Stimulated activated CD8-positive, alpha-beta memory T cell treated with anti-CD3 and anti-CD28 coated beads, Interleukin-15, amount 100 ng/mL, for 1 hour (primary cell): ENCODE measurements around the gene SIGLEC9.
A peak's percentile ranks its signal among the peaks of the same experiment; 100 is the strongest.

Source experiments
- DNase-seq: peaks from one replicate; pipeline ENCODE4 v3.0.0-alpha.2; 2020; ENCODE audit warnings: low read depth

SIGLEC9 gene

GRCh38 chr19:51145916-51146493 lies 21.3 kb downstream of the SIGLEC9 start:
- DNase-seq: no peak

- DNase-seq: no peak
Measured at GRCh38 chr19:51146751-51147150, 22.0 kb downstream of the SIGLEC9 start.

GRCh38 chr19:51147663-51148062 lies 23.0 kb downstream of the SIGLEC9 start:
- DNase-seq: no peak

GRCh38 chr19:51148580-51148979 lies 23.9 kb downstream of the SIGLEC9 start:
- no peak for DNase-seq

GRCh38 chr19:51150627-51151026 lies 25.9 kb downstream of the SIGLEC9 start:
- no peak for DNase-seq

- DNase-seq: no peak
Measured at GRCh38 chr19:51156710-51157109, 32.0 kb downstream of the SIGLEC9 start.

- no peak for DNase-seq
Measured at GRCh38 chr19:51157265-51157664, 32.6 kb downstream of the SIGLEC9 start.

- DNase-seq: peak; percentile 65
Measured at GRCh38 chr19:51158474-51159129, 33.9 kb downstream of the SIGLEC9 start.

- no peak for DNase-seq
Measured at GRCh38 chr19:51159656-51160055, 35.0 kb downstream of the SIGLEC9 start.

GRCh38 chr19:51161266-51161665 lies 36.6 kb downstream of the SIGLEC9 start:
- no peak for DNase-seq

- no peak for DNase-seq
Measured at GRCh38 chr19:51161867-51162496, 37.3 kb downstream of the SIGLEC9 start.

GRCh38 chr19:51163257-51163656 lies 38.6 kb downstream of the SIGLEC9 start:
- DNase-seq: no peak

GRCh38 chr19:51164215-51164614 lies 39.5 kb downstream of the SIGLEC9 start:
- no peak for DNase-seq

GRCh38 chr19:51166846-51167490 lies 42.3 kb downstream of the SIGLEC9 start:
- DNase-seq: no peak

GRCh38 chr19:51168564-51169282 lies 44.0 kb downstream of the SIGLEC9 start:
- no peak for DNase-seq

GRCh38 chr19:51169283-51169918 lies 44.7 kb downstream of the SIGLEC9 start:
- peak; percentile 34 for DNase-seq

- no peak for DNase-seq
Measured at GRCh38 chr19:51172223-51172622, 47.5 kb downstream of the SIGLEC9 start.

- DNase-seq: no peak
Measured at GRCh38 chr19:51173681-51174080, 49.0 kb downstream of the SIGLEC9 start.

- DNase-seq: no peak
Measured at GRCh38 chr19:51179256-51179655, 54.5 kb downstream of the SIGLEC9 start.
